K562 (cell line): ENCODE results near the gene FIBP. TPM values are rescaled to one million over a fixed set of nuclear protein-coding genes. Genes with fewer than 3 reads are reported as not detected.

Experiments
- BRF1 ChIP-seq: IDR thresholded peaks from 3 replicates; pipeline ENCODE4 v1.6.1; 2011; ENCODE audit warnings: borderline replicate concordance, mild to moderate bottlenecking; ENCODE audit not compliant: insufficient read length; ENCODE audit errors: extremely low read depth
- E2F8 ChIP-seq: fragments of 450-650 bp; IDR thresholded peaks from 2 replicates; pipeline ENCODE4 v1.7.1; 2018; ENCODE audit warnings: mild to moderate bottlenecking, low read depth; ENCODE audit not compliant: partially characterized antibody
- ETV1 ChIP-seq: fragments of 450-650 bp; conservative IDR thresholded peaks from 2 replicates; pipeline ENCODE4 v1.6.1; 2016; ENCODE audit warnings: missing genetic modification characterization, control low read depth, low read depth, missing compliant biosample characterization
- KDM4B ChIP-seq, 2 experiments: fragments of 450-650 bp in 1 of 2; sonication (generic) in 1 of 2; IDR thresholded peaks; 2 replicates each; pipeline ENCODE4 v1.6.1; 2016 to 2017; ENCODE audit warnings: borderline replicate concordance in 2 of 2, antibody characterized with exemption in 1 of 2, low read depth in 1 of 2, mild to moderate bottlenecking in 1 of 2
- MEIS2 ChIP-seq: fragments of 450-650 bp; IDR thresholded peaks from 2 replicates; pipeline ENCODE4 v1.6.1; 2014; ENCODE audit warnings: mild to moderate bottlenecking; ENCODE audit not compliant: partially characterized antibody
- NCOA2 ChIP-seq, 2 experiments: fragments of 450-650 bp; IDR thresholded peaks; 2 replicates each; pipeline ENCODE4 v1.6.1; 2018; ENCODE audit warnings: mild to moderate bottlenecking in 2 of 2, moderate library complexity in 1 of 2; ENCODE audit not compliant: partially characterized antibody in 2 of 2
- PKNOX1 ChIP-seq: fragments of 450-650 bp; IDR thresholded peaks from 2 replicates; pipeline ENCODE4 v1.6.1; 2016
- POLR3A ChIP-seq: IDR thresholded peaks from 2 replicates; pipeline ENCODE4 v1.6.1; 2011; ENCODE audit warnings: borderline replicate concordance, mild to moderate bottlenecking, moderate library complexity; ENCODE audit not compliant: insufficient read length, insufficient read depth; ENCODE audit errors: extremely low read depth
- SMARCA5 ChIP-seq: fragments of 450-650 bp; IDR thresholded peaks from 2 replicates; pipeline ENCODE4 v1.6.1; 2016
- TCF7L2 ChIP-seq: fragments of 150-350 bp; IDR thresholded peaks from 2 replicates; pipeline ENCODE4 v1.6.1; 2016; ENCODE audit warnings: low read depth, mild to moderate bottlenecking, low read length, moderate library complexity
- THAP12 ChIP-seq: fragments of 250-450 bp; sonication (Bioruptor Pico); IDR thresholded peaks from 2 replicates; pipeline ENCODE4 v1.9.0; 2021; ENCODE audit warnings: mild to moderate bottlenecking, inconsistent platforms
- TRIM25 ChIP-seq: fragments of 450-650 bp; IDR thresholded peaks from 2 replicates; pipeline ENCODE4 v1.7.0; 2016; ENCODE audit warnings: borderline replicate concordance
- ZMIZ1 ChIP-seq, 2 experiments: fragments of 150-350 bp in 1 of 2; IDR thresholded peaks; 2 replicates each; pipeline ENCODE4 v1.6.1; 2012 to 2016; ENCODE audit warnings: low read depth in 2 of 2, low read length in 2 of 2, mild to moderate bottlenecking in 1 of 2, moderate library complexity in 1 of 2
- ZNF175 ChIP-seq: fragments of 200-800 bp; sonication (Bioruptor generic); IDR thresholded peaks from 2 replicates; pipeline ENCODE4 v1.6.1; 2016; ENCODE audit warnings: low read depth, mild to moderate bottlenecking, missing genetic modification characterization, missing compliant biosample characterization
- ZNF699 ChIP-seq: fragments of 250-450 bp; sonication (Bioruptor Pico); IDR thresholded peaks from 2 replicates; pipeline ENCODE4 v1.8.0; 2021; ENCODE audit warnings: mild to moderate bottlenecking, moderate library complexity; ENCODE audit not compliant: insufficient replicate concordance
- ZNF75A ChIP-seq: fragments of 450-650 bp; formaldehyde crosslinking; IDR thresholded peaks from 2 replicates; pipeline ENCODE4 v1.4.0; 2020; ENCODE audit warnings: mild to moderate bottlenecking
- polyA plus RNA-seq, 8 experiments: library from polyadenylated mRNA; depleted of rRNA in 4 of 8; stranded (reverse) in 5 of 8; unstranded in 3 of 8; fragments of >200 nt; fragmentation: Nextera tagmentation in 2 of 8; fragmentation: Illumina TruSeq in 1 of 8; extraction: Ambion mirVana in 2 of 8; extraction: Trizol in 1 of 8; gene quantifications; 2 replicates each; pipeline versions ENCODE4 v1.2.1 to v1.2.3, GENCODE V29; 2011 to 2014; ENCODE audit warnings: inconsistent platforms in 1 of 8, missing spikeins in 1 of 8
- total RNA-seq, 7 experiments: library from RNA; depleted of rRNA in 6 of 7; stranded (reverse); fragments of >200 nt in 6 of 7; fragmentation: Illumina TruSeq in 2 of 7; extraction: Trizol in 2 of 7; gene quantifications; 2 replicates each; pipeline versions ENCODE4 v1.2.1 to v1.2.3, GENCODE V29; 2011 to 2021; ENCODE audit warnings: low replicate concordance in 1 of 7

The FIBP gene
- total and polyA plus RNA-seq, 9 of the 15 experiments (the other 6 are each of a cell fraction or from before 2014, with no cell fraction given), result 41.2 to 79.2 (median 48.6) TPM

GRCh38 chr11:65903068-65903481, 14.8 kb upstream of the FIBP start (continued):
- TF ChIP-seq THAP12 (CRISPR knock-in tag), result no peak
- no peak for TF ChIP-seq PKNOX1
- no peak for TF ChIP-seq BRF1
- no peak for TF ChIP-seq KDM4B (IDR thresholded peaks at IDR 0.05; ENCODE audit: borderline replicate concordance in 2 of 2, low read depth in 1 of 2)
- TF ChIP-seq POLR3A, result no peak
- TF ChIP-seq ZNF699, result no peak
- TF ChIP-seq ETV1 (tag), result no peak
- no peak for TF ChIP-seq MEIS2
- no peak for TF ChIP-seq ZNF75A
- no peak for TF ChIP-seq TRIM25
- TF ChIP-seq ZNF175 (CRISPR knock-in tag), result no peak
- no peak for TF ChIP-seq TCF7L2
- TF ChIP-seq NCOA2 (IDR thresholded peaks at IDR 0.05; ENCODE audit: partially characterized antibody in 2 of 2), result no peak
- TF ChIP-seq E2F8, result no peak
- TF ChIP-seq SMARCA5, result no peak
- no peak for TF ChIP-seq ZMIZ1 (IDR thresholded peaks at IDR 0.05; ENCODE audit: low read depth in 2 of 2, low read length in 2 of 2)
